Erythroblast (primary cell): ENCODE measurements around the gene LHX6.

Experiments
- GATA1 ChIP-seq: IDR thresholded peaks from 2 replicates; pipeline ENCODE4 v1.6.1; 2011; ENCODE audit warnings: low read depth, mild to moderate bottlenecking, control low read depth, low read length, moderate library complexity
- POLR2A ChIP-seq: IDR thresholded peaks from 2 replicates; pipeline ENCODE4 v1.6.1; 2011; ENCODE audit warnings: mild to moderate bottlenecking, low read length

- TF ChIP-seq POLR2A (no peak), GATA1 (no peak)
These were observed 3.2 kb downstream of the LHX6 start for GRCh38 chr9:122225312-122226141.
